NCI-H82 (cell line): ENCODE results near the gene ARHGEF17.
A peak's percentile ranks its signal among the peaks of the same experiment; 100 is the strongest.
"Not testable (repeated sequence)": the region's sequence is repeated elsewhere in the genome, so short reads cannot be mapped to it uniquely, and the experiment has no call there.

Source experiments
- DNase-seq: peaks from one replicate; lab custom pipeline; 2025; lab: John Stamatoyannopoulos, UW

Gene ARHGEF17

GRCh38 chr11:73308003-73308960 is at the start of gene ARHGEF17:
Gene ARHGEF17, plus strand, starts transcription at chr11:73308276. Its CDS starts 363 bp downstream, at chr11:73308639.
- DNase-seq: peak; percentile 87

- no peak for DNase-seq
These were observed 48.5 kb upstream of the ARHGEF17 start for GRCh38 chr11:73259406-73260126.

DNA sequence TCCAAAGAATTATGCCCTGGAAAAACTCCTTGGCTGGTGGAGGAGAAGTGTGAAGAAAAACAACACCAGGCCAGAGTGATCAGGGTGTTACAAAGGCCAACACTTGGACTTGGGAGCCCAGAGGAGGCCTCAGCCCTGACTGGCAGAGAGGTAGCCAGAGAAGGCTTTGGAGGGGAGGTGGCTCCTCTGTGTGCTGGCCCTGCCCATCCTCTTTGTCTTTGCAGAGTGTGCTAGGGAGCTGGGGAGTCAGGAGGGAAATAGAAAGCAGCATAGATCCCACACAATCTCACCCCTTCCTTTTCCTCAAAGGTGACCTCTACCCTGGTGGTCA is 48.0 kb upstream of the ARHGEF17 start:
- DNase-seq: no peak

GRCh38 chr11:73262851-73263495 is 45.1 kb upstream of the ARHGEF17 start:
- no peak for DNase-seq

DNA sequence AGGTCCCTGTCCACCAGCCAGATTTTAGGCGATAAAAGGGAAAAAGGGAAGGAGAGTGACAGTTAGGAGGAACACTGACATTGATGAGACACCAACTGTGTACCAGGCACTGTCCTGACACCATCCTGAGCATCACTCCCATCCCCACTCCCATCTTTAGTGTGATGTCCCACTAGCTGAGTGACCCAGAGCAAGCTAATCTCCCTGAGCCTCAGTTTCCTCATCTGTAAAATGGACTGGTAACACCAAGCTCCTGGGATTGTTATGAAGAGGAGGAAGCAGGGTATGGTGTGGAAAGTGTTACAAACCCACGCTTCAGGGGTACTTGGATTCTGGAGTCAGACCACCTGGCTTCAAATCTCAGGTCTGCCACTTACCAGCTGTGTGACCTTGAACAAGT is 44.4 kb upstream of the ARHGEF17 start:
- DNase-seq: no peak

DNA sequence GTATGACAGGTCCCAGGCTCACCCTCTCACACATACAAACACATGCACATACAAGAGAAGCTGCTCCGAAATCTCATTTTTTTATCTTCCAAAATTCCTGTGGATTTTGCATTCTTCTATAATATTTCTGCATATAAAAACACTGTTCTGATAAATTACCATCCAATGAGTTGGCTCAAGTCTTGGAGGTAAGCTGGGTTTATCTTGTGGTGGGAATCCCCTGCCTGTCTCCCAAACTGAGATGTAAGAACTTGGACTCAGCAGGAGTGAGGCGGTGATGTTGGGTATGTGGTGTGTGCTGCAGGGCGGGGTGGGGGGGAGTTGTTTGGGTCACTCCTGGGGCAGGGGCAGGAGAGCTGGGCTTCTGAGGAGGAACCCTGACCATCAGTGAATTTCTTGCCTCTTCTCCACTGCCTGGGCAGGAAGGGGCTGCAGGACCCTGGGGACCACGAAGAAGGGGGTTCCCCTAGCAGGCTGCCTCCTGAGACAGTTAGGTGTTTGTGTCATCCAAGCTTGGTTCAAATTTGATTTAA is 42.7 kb upstream of the ARHGEF17 start:
- no peak for DNase-seq

DNA sequence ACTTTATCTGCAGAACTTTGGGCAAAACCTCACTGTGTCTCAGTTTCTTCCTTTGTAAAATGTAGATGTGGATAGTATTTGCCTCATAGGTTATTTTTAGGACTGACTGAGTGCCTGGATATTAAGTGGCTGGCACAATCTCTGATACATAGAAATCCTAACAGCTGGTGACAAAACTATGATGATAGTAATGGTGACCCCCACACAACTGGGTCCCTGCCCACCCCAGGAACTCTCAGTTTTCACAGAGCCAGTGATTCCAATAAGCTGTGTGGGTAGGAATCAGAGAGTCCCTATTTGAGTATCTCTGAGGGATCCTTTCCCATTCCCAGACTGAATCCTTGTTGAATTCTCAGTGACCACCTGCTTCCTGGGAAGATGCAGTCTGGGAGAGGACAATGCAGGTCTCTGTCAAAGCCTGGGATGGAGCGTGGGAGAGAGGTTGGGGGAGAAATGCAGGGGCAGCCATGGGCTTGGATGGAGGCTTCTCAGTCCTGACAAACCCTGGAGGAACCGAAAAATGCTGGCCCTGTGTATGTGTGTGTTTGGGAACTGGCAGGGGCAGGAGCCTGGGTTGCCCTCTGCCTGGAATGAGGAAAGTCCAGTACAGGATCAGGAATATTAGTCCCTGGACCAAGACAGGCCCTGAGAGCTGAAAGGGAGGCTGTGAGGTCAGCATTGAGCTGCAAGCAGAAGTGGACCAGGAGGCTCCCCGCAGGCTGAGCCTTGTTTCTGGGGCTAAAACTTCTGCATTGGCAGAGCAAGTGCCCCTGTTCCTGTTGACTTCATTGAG is 42.0 kb upstream of the ARHGEF17 start:
- no peak for DNase-seq

DNA sequence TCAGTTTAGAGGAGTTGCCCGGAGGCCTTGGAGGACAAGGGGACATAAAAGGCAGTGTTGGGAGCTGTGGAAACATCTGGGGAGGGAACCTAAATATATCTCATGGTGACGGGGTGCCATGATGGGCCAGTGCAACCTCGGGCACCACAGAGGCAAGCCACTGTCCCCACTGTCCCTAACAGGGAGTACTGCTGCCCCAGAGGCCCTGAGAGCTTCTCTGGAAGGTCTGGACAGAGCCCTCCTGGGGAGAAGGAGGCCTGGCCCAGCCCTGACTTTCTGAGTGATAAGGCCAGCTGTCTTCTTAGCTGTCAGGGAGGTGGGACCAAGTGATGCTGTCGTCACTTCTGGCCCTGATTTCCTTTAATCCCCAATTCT is 41.4 kb upstream of the ARHGEF17 start:
- no peak for DNase-seq

DNA sequence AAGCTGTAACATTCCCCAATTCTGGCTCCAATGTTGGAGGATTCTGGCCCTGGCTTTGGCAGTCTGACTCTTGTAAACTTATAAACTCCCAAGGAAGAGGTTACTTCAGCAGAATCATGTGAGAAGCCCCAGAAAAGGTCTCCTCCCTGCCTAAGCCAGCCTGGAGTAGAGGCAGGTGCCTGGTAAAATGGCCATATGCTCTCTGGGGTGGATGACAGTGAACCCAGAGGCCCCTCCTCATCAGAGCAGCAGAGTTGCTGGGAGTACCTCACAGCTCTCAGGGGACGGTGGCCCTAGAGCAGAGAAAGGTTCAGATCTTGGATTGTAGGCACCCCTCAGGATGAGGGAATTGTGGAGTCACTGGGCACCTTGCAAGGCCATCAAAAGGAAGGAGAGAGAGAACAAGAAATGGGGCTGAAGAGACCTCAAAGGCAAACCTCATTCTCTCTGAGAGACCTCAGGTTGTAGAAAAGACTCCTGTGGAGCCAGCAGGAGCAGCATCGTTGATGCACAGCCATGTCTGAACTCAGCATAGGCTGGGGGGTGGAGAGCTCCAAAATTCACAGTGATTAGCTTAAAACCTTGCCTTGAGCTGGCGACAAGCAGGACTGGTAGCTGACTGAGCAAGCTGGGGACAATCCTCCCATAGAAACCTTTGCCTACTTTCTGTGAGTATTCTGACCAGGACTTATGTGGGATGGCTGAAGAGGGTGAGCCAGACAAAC is 40.8 kb upstream of the ARHGEF17 start:
- peak; percentile 9 for DNase-seq

DNA sequence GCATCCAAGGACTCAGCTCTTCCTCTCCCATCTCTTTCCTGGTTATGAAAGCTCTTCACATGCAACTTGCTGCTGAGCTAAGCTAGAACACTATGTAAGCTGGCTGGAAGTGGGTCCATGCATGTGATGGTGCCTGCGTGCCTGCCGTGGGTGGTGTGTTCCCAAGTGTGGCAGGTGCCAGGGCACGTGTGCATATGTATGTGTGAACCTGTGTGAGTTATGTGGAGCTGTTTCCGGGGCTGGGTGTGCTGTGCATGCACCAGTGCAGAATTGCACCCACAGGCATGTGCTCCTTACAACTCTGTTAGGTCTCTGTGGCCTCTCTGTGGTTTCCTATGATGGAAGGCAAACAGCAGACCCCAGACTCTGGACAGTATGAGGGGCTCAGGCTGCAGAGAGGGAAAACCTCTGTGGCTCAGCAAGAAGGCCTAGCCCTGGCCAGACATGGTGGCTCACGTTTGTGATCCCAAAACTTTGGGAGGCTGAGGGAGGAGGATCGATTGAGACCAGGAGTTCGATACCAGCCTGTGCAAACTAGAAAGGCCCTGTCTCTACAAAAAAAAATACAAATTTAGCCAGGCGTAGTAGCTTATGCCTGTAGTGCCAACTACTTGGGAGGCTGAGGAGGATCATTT is 40.1 kb upstream of the ARHGEF17 start:
- DNase-seq: no peak

DNA sequence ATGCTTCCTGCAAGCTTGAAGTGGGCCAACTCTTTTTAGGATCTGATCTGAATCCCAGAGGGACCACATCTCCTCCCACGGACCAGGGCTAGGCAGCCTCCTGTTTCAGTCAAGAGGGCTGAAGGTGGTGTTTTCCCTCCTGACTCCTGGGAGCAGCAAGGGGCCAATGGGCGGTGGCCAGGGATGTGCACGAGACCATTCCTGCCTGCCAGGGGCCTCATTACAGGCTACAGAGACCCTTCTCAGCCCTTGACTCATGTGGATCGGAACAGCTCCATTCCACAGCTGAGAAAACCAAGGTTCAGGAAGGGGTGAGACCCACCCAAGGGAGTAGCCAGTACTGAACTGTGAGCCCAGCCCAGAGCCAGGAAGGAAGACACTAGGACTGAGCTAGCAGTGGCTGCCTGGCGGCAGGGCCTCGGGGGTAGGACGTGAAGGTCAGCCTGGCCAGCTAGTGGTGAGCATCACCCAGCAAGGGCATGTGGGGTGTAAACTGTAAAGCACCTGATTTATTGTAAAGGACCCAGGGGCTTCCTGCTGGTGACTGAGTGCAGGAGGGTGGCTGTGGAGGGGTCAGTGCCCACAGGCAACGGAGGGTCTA is 39.3 kb upstream of the ARHGEF17 start:
- DNase-seq: no peak

GRCh38 chr11:73269459-73270015 is 38.5 kb upstream of the ARHGEF17 start:
- DNase-seq: no peak

GRCh38 chr11:73270016-73270854 is 37.8 kb upstream of the ARHGEF17 start:
- DNase-seq: no peak

GRCh38 chr11:73270855-73271477 is 37.1 kb upstream of the ARHGEF17 start:
- DNase-seq: no peak

- DNase-seq: not testable (repeated sequence)
These were observed 36.6 kb upstream of the ARHGEF17 start for GRCh38 chr11:73271478-73271865.

DNA sequence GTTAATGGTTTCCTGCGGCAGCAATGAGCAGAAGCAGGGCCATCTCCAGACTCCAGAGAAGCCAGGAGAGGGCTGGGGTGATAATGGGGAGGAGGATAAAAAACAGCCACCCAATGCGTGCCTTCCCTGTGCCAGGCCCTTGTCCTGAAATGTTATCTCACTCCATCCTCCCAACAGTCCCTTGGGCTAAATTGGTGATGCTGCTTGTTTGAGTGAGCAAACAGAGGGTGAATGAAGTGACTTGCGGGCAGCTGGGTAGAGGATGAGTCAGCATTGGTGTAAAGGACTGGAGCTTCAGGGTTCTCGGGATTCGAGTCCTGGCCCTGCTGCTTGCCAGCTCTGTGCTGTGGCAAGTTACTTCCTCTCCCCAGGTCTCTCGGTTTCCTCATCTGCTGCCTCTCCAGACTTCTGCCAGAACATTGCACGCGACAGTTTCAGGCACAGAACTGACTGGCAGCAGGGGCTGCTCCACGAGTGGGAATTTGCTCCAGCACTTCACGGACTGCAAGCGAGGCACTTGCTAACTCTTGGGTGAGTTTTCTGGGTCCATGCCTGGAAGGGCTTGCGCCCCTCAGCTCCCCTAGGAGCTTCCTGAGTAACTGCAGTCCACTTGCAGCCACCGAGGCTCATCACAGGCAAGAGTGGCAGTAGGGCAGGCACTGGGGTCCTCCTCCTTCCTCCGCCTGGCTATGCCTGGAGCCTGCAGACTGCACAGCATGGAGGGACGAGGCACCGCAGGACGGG is 36.0 kb upstream of the ARHGEF17 start, which contains the start of gene P2RY6:
Gene P2RY6 (plus strand): TSS at position 403 of the 744 bp plus-strand sequence. CDS start 24,181 bp downstream, outside the sequence.
- no peak for DNase-seq

- DNase-seq: no peak
These were observed 35.4 kb upstream of the ARHGEF17 start for GRCh38 chr11:73272680-73273038.
